Activated CD8-positive, alpha-beta memory T cell treated with anti-CD3 and anti-CD28 coated beads for 1 hour (primary cell): ENCODE data around the gene RAPGEFL1.
"Not testable (repeated sequence)": the region's sequence is repeated elsewhere in the genome, so short reads cannot be mapped to it uniquely, and the experiment has no call there.

ENCODE experiments used
- DNase-seq, 2 donors: peaks; one replicate each; pipeline ENCODE4 v3.0.0-alpha.2; 2020; ENCODE audit warnings: low read depth in 1 of 2; ENCODE audit errors: extremely low read depth in 1 of 2

The RAPGEFL1 gene

DNA sequence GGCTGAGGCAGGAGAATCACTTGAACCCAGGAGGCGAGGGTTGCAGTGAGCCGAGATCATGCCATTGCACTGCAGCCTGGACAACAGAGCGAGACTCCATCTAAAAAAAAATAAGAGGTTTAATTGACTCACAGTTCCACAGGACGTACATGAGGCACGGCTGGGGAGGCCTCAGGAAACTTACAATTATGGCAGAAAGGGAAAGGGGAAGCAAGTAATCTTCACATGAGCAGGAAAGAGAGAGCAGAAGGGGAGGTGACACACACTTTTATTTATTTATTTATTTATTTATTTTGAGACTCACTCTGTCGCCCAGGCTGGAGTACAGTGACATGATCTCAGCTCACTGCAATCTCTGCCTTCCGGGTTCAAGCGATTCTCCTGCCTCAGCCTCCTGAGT lies 28.9 kb downstream of the RAPGEFL1 start:
- not testable (repeated sequence) for DNase-seq

DNA sequence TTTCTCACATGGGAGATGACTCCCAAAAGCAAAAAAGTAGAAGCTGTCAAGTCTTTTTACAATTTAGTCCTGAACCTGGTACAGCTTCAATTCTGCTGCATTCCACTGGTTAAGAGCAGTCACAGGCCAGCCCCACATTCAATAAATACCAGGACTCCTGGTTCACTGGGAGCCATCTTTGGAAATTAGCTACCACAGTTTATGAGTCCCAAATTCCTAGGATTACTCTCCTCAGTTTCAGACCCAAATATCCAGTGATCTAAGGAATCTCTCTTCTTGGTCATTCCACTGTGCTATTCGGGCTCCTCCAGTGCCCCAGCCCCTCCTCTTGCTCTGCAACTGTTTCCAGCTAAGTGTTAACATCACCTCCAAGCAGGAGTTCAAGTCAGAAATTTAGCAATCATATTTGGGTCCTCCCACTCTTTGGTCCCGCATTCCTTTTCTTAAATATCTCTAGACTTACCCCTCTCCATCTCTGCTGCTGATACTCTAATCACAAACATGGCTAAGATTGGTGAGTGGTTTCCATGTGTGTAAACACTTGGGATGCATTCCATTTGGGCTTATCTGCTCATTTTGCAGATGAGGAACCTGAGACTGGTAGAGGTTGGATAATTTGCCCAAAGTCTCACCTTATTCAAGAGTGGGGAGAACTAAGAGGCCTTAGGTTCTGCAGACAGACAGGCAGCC lies 32.3 kb downstream of the RAPGEFL1 start:
- DNase-seq: no peak

DNA sequence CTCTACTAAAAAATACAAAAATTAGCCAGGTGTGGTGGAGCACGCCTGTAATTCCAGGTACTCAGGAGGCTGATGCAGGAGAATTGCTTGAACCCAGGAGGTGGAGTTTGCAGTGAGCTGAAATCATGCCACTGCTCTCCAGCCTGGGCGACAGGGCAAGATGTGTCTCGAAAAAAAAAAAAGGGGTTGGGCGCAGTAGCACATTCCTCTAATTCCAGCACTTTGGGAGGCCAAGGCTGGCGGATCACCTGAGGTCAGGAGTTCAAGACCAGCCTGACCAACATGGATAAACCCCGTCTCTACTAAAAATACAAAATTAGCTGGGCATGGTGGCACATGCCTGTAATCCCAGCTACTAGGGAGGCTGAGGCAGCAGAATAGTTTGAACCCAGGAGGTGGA lies 36.6 kb downstream of the RAPGEFL1 start:
- DNase-seq: not testable (repeated sequence)

DNA sequence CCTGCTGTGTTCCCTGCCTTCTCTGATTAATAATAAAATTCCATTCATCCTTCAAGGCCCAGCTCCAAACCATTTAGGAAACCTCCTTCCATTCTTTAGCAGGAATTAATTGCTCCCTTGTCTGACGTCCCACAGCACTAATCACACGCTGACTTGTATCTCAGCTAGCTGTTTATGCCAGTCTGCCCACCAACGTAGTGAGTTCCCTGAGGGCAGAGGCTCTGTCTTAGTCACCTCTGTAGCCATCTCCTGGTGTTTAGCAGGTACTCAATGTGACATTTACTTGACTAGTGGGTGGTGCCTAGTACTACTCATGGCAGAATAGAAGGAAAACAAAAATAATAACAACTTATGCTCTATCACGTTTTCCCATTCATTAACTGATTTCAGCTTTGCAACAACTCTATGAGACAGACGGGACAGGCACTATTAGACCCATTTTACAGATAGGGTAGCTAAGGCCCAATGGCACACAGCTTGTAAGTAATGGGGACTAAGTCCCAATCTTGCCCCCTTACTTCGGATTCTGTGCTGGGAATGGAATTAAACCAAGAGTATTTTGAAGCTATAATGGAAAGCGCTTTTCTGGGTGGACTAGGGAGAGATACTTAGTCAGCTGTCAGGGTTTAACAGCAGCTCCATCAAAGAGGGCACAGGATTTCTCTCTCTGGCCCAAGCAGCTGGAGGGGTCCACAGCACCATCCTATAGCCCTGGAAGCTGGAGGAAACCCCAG lies 40.9 kb downstream of the RAPGEFL1 start:
- no peak for DNase-seq

DNA sequence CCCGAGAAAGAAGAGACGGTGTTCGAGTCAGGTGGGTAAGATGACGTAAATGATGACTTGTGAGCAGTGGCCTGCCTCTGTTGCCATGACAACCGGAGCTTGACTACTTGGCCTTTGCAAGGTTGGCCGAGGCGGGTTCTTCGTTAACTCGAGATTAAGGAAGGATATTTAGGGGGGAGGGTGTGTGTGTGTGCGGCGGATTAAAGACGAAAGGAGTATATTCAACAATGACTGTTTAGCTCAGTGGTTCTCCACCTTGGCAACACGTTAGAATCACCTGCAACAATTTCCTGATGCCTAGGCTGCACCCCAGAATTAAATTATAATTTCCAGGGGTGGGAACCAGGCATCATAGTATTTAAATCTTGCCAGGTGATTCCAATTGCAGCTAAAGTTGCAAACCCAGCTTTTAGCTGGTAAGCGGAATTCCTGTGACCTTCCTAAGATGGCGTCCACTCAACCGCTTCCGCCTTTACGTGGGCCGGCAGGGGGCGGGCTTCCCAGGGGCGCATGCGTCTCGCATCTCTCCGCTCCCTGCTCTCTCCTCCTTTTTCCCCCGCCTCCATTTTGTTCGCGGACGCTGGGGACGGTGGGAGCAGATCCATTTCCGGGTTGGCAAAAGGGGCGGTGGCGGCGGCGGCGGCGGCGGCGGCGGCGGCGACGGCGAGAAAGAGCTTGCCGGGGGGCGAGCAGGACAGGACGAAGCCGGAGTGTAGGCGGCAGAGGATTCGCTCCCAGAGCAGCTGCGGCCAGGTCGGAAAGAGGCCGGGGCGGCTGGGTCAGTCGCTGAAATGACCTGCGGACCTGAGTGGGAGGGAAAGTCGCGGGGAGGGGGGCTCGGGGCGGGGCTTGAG lies 41.7 kb downstream of the RAPGEFL1 start, which contains the start of gene WIPF2:
TSS of gene WIPF2 (plus strand) at position 565 of the 854 bp plus-strand sequence. CDS start 37,156 bp downstream, outside the sequence.
- peak; percentile 90 to 93 for DNase-seq

DNA sequence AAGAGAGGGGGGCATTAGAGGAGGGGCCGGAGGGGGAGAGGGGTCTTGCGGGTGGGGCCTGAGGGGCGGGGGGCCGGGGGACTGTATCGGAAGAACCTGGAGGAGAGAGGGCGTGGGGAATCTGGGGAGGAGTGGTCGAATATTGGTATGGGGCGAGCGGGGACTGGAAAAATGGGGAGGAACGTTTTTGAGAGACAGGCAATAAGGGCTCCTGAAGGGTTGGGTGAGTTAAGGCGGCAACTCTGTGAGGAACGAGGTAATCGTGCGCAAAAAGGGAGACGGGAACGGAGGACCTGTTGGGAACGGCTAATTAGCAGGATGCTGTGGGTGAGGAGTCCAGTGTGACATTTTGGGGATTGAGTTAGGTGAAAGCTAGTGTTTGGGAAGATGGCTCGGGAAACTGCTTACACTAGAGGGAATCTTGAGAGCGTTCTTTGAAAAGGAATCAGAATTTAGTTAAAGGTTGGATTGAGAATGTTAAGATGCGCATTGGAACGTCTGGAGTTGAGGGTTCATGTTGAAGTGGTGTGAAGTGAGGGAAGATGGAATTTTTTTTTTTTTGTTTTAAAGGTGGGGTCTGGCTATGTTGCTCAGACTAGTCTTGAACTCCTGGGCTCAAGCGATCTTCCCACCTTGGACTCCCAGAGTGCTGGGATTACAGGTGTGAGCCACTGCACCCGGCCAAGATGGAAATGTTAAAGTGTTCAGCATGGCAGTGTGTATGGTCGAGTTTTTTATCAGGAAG lies 42.5 kb downstream of the RAPGEFL1 start:
- peak in 1 of 2 donors; percentile 1 for DNase-seq

DNA sequence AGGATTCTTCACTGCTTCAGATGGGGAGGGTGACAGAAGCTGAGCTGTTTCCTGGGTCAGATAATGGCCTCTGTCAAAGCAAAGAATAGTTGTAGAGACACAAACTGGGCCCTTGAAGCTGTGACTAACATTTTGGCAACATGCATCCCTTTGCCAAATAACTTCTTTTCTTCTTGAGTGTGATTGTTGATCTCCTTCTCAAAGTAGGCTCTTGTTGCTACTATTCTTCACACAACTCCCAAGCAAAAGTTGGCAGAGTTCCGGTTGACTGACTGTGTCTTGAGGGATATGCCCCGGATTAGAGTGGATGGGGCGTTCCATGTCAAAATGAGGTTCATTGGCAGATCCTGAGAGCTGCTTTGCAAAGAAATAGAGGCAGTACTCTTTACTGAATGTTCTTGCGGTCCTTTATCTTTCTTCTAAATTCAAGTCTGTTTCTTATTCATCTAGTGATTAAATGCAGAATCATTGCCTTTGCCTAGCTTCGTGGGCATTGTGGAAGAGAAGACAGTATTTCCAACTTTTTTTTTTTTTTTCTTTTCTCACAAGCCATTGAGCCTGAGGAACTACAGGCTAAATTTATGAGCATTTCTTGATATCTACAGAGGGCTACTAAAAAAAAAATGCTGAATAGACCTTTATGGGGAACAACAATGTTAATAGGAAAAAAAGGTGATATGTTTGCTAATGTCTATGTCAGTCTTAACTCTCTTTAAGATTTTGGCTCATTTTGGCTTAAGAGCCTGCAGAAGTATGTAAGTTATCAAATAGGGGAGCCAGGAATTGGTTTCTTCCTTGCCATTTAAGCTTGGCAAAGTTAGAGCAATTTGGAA lies 47.7 kb downstream of the RAPGEFL1 start:
- no peak for DNase-seq

DNA sequence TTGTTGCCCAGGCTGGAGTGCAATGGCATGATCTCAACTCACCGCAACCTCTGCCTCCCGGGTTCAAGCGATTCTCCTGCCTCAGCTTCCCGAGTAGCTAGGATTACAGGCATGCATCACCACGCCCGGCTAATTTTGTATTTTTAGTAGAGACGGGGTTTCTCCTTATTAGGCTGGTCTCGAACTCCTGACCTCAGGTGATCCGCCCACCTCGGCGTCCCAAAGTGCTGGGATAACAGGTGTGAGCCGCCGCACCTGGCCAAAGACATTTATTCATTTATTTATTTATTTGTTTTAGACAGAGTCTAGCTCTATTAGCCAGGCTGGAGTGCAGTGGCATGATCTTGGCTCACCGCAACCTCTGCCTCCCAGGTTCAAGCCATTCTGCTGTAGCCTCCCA lies 51.9 kb downstream of the RAPGEFL1 start:
- not testable (repeated sequence) for DNase-seq

DNA sequence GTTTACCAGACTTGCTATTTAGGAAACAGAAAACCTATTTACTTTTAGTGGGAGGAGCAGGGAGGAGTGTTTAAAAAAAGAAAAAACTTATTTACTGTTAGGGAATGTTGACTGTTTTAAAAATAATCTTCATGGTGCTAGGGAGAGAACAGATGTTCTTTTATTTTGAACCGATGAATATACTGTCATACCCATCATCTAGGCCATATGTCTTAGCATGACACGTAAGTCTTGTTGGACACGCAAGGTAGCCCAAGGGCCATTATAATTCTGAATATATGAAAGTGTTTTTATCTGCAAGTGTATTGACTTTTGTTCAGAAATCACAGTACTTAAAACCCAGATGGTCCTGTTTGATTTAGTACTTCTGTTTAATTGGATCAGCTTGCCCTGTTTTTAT lies 53.4 kb downstream of the RAPGEFL1 start:
- no peak for DNase-seq

DNA sequence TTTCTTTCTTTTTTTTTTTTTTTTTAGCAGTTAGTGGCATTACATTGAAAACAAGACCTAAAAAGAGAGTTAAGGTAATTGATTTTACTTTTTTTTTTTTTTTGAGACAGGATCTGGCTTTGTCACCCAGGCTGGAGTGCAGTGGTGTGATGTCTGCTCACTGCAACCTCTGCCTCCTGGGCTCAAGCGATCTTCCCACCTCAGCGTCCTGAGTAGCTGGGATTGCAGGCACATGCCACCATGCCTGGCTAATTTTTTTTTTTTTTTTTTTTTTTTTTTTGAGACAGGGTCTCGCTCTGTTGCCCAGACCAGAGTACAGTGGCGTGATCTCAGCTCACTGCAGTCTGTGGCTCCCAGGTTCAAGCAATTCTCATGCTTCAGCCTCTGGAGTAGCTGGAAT lies 54.7 kb downstream of the RAPGEFL1 start:
- not testable (repeated sequence) for DNase-seq

DNA sequence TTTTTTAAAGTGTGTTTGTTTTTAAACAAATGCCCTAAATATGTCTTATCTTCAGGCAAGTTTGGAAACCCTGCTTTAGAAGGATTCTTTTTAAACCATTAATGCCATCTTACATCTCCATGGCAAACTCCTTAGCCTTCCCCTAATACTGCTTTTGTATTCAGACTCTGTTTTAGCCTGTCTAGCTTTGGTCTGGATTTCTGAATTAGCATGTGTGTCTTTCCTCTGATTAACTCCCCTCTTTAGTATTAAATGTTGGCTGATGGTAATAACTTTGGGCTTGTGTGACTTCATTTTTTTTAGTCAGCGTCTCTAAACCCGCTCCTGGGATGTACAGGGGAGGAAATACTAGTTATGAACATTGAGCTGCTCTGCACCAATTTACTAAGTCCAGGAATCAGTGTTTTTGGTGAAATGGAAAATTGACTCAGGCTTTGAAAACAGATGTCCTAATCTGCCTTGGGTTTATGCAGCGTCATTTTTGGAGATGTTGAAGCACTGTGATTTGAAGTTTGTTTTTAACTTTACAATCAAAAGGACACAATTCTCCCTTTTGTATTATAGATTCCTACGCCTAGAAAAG lies 64.1 kb downstream of the RAPGEFL1 start:
- no peak for DNase-seq

DNA sequence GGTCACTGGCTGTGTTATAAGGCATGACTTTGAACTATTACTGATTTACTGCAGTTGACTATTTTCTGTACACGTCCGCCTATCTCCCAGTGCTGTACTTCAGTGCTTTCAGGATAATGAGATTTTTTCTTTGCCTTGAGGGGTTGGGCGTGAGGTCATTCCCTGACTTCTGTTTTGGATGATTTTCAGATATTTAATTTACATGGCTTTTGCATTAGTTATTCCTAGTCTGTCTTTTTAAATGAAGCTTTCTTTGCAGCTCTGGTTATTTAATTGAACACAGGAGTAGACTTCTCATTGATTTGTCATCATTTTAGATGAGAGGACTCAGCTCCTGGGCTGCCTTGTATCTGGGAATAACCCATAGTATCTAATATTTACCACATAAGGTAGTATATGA lies 65.5 kb downstream of the RAPGEFL1 start:
- DNase-seq: no peak

DNA sequence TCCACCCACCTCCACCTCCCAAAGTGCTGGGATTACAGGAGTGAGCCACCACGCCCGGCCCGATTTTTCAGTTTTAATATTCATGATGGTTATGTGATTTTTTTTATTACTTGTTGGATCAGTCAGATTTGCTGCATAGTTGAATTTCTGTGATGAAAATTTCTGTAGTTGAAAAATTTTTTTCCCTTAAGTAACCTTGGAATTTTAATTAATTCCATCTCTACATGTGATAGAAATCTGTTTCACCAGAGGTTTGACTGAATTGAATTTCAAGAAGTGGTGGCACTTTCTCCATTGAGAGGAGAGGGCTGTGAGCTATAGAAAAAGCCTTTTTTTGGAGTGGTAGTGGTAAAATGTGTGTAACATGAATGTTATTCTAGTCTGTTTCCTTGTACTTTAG lies 66.5 kb downstream of the RAPGEFL1 start:
- no peak for DNase-seq

DNA sequence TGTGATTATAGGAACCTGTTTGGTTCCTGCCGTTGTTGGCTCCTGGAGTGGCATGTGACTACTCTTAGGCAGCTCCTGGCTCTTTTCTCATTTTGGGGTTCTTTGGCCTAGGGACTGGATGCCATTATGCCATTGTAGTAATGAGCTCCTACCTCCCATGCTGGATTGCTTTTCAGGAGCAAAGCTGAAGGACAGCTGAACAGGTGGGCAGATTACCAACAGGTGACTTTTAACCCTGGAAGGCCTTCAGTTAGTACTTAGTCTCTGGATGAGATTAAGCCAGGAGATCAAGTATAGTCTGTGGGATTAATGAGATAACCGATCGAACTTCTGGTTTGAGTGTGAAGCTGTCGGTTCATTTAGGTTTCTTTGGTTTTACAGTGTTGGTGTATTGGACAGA lies 67.0 kb downstream of the RAPGEFL1 start:
- no peak for DNase-seq
